ENCODE measurements around the gene TMEM119.
"Not testable (repeated sequence)": the region's sequence is repeated elsewhere in the genome, so short reads cannot be mapped to it uniquely, and the experiment has no call there.

The TMEM119 gene

DNA sequence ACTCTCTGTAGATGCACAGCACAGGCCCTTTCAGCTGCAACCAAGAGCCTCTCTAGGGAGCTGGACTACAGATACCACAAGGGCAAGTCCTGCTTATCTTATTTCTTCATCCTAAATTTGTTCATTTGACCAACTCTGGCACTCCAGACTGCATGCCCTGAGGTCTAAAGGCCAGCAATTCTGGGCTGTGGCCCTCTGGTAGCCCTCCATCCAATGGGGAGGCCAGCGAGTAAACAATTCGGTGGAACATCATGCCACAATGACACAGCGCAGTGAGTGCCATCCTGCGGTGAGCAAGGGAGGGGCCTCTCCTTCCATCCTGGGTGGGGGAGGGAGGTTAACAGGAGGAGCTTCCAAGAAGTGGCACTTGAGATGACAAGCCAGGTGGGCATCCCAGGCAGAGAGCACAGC lies 36.5 kb upstream of the TMEM119 start:
- DNase-seq (ENCODE audit: low read depth in 3 of 3), result no peak

DNA sequence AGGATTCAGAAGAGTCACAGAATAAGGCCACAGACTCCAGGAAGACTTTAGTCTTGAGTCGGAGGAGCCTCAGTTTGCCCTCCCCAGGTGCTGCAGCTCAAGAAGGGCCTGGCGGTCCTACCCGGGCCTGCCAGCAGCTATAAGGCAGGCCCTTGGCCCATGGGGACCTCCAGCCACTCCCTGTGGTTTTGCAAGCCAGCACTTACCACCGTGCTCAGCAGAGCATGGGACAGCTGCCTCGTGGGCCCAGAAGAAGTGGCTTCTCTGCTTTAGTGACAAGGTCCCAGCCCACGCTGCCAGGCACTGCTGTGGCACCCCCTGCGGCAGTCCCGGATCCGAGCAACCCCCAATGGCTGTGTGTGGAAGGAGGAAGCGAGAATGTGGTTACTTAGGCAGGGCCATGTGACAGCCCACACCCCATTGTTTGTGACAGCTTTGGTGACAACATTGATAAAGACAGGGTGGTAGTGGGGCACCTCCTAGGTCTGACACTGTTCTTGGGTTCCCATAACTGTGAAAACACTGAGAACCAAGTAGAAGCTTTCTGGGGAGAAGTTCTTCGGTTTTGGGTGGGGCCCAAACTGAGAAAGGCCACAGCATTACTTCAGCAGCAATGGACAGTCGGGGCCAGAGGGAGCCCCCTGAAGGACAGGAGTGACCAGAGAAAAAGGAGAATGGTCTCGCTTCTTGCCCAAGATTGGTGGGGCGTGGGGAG lies 35.8 kb upstream of the TMEM119 start, which contains the start of gene SELPLG:
Gene SELPLG (minus strand): TSS at position 361 of the 715 bp plus-strand sequence. CDS start 9,587 bp downstream, outside the sequence.
- DNase-seq (ENCODE audit: low read depth in 3 of 3), result peak; percentile 47 to 76 (median 66)

DNA sequence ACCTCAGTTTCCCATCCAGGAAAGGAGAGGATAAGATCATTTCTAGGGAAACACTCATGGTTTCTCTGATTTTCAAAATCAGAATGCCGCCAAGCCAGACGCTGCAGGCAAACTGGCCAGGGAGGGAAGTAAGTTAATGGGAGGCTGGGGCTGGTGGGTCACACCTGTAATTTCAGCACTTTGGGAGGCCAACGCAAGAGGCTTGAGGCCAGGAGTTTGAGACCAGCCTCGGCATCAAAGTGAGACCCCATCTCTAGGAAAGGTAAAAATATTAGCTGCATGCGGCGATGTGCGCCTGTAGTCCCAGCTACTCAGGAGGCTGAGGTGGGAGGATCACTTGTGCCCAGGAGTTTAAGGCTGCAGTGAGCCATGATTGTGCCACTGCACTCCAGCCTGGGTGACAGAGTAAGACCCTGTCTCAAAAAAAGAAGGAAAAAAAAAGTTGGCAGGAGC lies 35.2 kb upstream of the TMEM119 start:
- DNase-seq (ENCODE audit: low read depth in 3 of 3), result no peak

DNA sequence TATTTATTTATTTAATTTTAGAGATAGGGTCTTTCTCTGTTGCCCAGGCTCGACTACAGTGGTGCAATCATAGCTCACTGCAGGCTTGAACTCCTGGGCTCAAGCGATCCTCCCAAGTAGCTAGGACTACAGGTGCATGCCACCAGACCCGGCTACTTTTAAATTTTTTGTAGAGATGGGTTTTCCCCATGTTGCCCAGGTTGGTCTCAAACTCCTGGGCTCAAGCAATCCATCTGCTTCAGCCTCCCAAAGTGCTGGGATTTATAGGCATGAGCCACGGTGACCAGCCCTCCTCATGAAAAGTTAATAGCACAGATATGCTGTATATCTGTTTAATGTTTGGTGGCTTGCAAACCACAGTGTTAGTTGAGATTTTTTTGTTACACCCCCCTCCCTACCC lies 33.4 kb upstream of the TMEM119 start:
- not testable (repeated sequence) for DNase-seq (ENCODE audit: low read depth in 3 of 3)

DNA sequence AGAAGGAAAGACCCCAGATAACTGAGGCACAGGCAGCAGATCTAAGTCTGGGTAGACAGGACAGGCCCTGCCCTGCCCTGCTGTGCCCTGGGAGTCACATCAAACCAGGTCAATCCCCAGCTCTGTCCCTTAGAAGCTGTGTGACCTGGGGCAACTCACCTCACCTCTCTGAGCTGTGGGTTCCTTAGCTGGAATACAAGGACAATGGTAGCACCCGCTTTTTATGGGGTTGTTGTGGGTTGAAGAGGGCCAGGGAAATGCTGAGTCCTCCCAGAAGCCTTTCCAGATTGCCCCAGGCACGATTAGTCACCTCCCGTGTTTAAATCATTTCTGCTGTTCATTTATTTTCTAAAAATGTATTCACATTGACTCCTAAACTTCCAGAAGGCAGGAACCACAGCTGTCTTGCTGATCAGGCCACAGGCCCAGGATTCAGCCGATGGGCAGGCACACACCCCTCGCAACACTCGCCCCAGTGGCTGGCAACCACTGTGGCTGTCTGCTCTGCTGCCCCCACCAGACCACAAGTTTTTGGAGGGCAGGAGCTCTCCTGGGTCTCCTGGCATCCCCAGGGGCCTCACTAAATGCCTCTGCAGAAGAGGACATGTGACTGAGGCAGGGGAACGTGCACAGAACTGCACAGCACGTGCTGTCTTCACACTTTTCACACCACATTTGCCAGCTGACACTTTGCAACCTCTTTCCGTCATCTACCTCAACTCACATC lies 32.8 kb upstream of the TMEM119 start:
- DNase-seq (ENCODE audit: low read depth in 3 of 3), result no peak

DNA sequence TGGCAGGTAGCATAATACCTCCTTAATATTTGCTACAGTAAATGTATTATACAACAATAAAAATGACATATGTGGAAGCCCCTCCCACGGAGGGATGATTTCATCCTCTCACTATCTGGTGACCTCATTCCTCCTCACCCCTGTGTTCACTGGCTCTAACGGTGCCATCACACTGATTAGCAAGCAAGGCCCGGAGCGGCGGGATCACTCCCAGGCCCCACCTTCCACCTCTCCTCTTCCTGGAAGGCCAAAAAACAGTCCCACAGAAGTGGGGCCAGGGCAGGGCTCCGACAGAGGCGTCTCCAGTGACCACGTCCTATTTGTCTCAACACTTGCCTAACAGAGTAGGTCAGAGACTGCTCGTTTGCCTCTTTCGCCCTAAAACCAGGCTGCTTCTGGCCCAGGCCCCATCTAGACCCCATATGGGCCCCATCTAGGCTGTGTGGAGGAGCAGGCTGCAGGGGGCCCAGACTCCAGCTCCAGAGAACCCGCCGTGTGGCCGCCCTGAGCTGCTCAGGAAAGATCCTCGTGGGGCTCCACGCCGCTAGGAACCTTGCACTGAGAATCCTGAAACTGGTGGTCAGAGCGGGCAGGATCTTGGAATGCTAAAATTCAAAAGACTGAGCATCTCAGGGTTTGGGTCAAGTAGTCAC lies 32.1 kb upstream of the TMEM119 start:
- peak in 2 of 3 experiments; percentile 31 to 38 for DNase-seq (ENCODE audit: low read depth in 3 of 3)

DNA sequence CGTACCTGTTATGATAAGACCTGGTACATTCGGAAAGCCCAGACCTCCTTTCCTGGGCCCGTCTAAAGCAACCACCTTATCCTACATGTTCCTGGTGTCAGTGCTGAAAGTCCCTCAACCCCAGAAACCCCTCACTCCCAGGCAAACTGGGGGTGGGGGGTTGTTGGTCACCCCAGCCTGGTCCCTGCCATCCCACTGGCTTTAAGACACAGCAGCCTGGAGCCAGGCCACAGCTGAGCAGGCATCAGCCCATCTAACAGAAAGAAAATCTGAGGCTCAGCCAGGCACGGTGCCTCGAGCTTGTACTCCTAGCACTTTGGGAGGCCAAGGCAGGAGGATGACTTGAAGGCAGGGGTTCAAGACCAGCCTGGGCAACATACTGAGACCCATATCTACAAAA lies 31.3 kb upstream of the TMEM119 start:
- no peak for DNase-seq (ENCODE audit: low read depth in 3 of 3)

DNA sequence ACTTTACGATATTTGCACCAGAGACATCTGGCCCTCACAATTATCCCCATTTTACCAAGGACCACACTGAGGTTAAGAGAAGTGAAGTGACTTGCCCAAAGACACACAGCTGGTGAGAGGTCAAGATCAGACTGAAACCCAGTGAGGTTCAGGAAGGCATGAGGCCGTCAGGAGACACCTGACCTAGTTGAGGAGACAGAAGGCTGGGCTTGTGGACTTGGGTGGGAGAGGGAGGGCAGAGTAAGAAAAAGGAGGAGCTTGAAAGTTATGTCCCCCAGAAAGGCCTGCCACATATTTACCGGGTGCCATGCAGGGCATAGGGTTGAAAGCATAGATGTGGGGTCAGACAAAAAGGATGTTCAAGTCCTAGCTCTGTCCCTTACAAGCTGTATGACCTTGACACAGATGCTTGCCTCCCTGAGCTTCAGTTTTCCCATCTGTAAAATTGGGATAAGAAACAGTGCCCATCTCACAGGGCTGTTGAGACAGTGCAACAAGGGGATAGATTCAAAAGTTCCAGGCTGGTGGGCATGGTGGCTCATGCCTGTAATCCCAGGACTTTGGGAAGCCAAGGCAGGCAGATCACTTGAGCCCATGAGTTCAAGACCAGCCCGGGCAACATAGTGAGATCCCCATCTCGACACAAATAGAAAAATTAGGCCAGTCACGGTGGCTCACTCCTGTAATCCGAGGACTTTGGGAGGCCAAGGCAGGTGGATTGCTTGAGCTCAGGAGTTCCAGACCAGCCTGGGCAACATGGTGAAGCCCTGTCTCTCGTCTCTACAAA lies 29.4 kb upstream of the TMEM119 start:
- no peak for DNase-seq (ENCODE audit: low read depth in 3 of 3)

DNA sequence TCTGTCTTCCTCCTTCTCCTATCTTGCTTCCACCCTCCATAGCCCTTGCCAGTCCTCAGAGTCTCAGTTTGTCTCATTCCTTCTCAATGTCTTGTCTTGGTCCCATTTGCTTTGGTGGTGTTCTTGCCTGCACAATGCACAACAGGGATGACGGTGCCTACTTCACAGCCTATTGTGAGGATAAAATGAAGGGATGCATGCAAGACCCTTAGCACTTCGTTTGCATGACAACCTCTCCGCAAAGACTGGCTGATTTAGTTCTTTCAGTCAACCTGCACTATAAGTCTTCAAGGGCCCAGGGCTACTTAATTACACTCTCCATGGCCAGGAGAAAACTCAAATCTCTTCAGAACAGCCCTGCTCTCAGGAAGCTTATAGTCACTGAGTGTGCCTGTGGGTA lies 27.3 kb upstream of the TMEM119 start:
- no peak for DNase-seq (ENCODE audit: low read depth in 3 of 3)

DNA sequence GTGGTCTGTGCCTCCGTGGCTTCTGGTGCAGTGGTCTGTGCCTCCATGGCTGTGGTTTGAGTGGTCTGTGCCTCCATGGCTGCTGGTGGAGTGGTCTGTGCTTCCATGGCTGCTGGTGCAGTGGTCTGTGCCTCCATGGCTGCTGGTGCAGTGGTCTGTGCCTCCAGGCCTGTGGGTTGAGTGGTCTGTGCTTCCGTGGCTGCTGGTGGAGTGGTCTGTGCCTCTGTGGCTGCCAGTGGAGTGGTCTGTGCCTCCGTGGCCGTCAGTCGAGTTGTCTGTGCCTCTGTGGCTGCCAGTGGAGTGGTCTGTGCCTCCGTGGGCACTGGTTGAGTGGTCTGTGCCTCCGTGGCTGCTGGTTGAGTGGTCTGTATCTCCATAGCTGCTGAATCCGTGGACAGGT lies 25.7 kb upstream of the TMEM119 start:
- no peak for DNase-seq (ENCODE audit: low read depth in 3 of 3)

DNA sequence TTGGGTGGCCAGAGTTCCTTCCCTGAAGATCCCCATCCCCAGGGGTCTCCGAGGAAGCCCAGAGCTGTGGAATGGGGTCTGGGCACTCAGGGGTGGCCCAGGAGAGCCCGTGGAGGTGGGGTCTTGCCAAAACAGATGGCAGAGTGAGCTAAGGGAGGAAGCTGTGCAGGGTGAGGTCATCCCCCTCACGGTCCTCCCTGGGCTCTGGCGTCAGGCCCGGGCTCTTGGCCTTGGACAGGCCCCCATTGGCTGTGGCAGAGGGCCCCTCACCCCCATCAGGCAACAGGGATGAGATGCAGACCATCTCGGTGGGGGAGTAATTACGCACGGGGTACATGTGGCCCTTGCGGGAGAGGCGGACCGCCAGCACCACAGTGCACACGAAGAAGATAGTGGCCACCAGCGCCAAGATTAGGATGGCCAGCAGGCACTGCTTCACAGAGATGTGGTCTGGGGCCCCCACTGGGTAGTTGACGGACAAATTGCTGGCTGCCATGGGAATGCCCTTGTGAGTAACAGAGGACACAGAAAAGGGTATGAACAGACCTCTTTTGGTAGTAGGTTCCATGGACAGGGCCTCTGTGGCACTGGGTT lies 25.1 kb upstream of the TMEM119 start:
- DNase-seq (ENCODE audit: low read depth in 3 of 3), result no peak

DNA sequence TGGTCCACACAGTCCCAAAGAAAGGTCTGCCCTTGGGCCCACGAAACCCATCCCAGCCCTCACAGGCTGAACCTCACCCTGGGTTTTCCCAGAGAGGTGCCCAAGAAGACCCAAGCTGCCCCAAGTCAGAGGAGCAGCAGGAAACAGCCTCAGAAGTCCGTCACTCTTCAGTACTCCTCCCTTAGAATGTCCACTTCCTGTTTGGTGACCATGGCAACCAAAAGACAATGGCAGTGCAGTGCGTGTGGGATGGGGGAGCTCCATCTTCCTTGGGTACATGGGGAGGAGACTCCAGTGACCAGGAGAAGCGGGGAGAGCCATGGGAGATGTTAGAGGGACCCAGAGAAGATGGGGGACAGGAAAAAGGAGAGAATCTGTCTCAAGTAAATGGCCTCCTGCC lies 24.5 kb upstream of the TMEM119 start:
- no peak for DNase-seq (ENCODE audit: low read depth in 3 of 3)

DNA sequence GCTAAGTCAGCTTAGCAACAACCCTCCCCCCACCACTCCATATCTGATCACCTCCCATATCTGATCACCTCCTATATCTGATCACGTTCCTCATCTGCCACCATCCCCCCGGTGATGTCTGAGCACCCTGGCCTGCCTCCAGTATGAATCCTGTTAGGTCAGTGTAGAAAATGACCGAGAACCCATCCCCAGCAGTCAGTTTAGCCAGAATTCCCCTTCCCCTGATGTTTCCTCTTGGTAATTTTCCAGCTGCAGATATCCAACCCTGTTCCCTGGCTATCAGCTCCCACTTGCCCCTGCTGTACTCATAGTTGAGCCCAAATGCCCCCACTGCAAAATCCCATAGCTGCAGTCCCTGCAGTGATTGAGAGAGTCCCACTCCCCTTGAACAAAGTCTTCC lies 23.3 kb upstream of the TMEM119 start:
- no peak for DNase-seq (ENCODE audit: low read depth in 3 of 3)

DNA sequence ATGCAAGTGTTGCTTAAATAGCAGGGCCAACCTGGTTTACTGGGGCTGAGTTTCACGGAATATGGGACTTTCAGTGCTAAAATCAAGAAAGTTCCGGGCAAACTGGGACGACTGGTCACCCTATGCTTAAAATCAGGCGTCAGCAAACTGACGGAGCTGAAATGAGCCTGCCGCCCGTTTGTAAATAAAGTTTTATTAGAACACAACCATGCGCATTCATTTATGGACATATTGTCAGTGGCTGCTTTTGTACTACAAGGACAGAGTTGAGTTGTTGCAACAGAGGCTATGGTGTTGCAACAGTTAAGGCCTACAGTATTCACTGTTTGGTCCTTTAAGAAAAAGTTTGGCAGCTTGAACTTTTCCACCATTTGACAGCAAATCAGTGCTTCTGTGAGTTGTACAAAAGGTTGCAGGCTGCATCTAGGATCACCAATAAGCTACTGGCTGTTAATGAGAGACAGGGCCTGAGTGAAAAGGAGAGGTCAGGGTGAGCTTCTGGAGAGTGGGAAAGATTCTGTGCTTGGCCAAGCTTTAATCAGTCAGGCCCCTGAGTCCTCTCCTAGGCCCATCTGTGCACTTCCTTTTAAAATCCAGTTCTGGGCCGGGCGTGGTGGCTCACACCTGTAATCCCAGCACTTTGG lies 22.5 kb upstream of the TMEM119 start:
- DNase-seq (ENCODE audit: low read depth in 3 of 3), result no peak

DNA sequence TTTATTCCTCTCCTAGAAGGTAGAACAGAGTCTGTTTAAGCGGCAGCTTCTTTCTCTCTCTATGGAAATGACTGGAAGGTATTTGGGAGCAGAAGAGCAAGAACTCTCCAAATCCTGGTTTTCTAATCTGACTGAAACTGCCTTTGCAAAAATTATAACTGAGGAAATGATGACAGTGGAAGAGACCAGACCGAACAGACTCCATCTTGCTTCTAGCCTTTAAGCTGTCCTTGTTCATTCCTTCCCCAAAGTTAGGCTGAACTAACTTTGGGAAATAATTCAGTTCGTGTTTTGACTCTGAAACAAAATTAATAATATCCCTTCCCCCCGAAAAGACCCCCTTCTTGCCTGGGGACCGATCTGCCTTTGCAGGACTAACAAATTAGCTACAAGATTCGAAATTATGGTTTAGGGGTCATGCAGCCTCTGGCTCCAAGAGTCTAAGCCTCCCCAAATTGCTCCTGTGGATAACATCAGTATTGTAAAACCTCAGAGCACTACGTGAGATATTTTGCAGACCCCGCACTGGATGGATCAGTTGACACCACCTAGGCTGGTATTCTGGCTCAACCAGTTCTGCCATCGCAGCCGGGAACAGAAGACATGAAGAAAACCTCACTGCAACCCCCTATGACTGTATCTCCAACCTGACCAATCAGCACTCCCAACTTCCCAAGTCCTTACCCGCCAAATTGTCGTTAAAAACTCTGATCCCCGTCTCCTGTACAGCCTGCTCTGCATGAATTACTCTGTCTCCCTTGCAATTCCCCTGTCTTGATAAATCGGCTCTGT lies 21.7 kb upstream of the TMEM119 start:
- no peak for DNase-seq (ENCODE audit: low read depth in 3 of 3)

DNA sequence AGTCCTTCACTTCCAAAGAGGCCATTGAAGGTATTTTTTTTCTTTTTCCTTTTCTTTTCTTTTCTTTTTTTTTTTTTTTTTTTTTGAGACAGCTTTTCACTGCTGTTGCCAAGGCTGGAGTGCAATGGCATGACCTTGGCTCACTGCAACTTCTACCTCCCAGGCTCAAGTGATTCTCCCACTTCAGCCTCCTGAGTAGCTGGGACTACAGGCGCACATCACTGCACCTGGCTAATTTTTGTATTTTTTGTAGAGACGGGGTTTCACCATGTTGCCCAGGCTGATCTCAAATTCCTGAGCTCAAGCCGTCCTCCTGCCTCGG lies 21.0 kb upstream of the TMEM119 start:
- DNase-seq (ENCODE audit: low read depth in 3 of 3), result not testable (repeated sequence)

DNA sequence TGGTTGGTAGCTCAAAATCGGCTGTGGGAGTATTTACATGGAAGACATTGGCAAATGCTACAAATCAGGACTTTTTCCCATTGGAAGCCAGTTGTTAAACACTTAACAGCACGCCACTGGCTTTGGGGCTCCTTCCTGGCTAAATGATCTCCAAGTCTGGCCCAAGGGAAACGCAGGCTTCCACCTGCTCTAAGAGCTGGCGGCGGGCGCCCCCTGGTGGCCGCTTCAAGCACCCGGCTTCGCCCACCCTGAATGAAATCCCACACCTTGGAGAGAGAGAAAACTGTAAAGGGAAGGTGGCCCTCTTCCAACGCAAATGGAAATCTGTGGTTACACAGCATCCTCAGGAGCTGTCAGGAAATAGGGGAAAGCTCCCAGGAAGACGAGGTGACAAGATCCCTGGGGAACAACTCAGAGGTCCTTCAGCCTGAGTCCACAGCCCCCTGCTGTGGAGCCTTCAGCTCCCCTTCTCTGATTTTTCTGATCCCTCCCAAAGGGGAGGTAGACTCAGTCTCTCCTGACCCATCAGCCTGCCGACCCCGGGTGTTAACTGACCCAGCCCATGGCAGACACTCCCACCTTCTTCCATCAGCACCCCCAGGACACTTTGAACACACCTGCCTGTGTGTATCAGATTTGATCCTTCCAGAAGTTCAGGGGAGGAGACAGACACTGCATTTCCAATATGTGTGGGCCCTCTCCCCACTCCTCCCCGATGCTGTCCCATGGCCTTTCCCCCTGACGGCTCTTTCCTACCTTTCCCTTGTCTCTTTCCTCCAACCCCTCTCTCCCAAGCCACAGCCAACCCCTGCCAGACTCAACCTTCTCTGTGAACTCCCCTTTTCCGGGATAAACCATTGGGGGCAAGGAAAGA lies 20.4 kb upstream of the TMEM119 start:
- peak; percentile 57 to 67 (median 58) for DNase-seq (ENCODE audit: low read depth in 3 of 3)

DNA sequence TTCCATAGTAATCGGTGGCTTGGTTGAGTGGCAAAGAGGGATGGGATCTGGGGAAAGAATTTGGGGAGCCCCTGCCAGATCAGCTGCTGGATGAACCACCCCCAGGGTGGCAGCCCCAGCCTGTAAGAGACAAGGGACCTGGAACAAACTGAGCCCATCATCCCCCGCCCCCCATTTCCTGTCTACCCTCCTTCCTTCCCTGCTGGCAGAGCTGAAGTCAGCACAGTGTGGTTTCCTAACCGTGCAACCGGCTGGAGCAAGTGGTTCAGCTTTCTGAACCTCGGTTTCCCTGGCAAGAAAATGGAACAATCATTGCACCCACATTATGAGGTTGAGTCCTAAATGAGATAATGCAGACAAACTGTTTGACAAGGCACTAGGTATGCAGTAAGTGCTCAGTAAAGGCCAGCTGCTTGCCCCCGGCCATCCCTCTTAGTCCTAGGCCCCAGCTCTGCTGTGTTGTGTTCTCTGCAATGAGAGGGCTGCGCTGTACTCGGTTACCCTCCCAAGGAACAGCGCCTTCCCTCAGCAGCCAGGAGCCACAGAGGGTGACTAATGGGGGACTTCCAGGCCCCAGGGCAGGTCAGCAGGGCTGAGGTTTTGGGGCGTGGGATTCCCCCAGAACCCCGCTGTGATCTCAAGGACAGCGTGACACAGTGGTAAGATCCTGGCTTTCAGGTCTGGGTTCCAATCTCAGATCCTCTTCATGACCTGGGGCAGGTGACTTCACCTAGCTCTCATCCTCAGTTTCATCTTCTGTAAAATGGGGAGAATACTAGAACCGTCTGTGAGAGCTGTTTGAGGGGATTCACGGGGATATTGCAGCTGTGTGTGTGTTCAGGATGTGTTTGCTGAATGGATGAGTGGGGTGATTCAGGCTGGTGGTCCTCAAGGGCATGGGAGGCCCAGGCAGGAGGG lies 19.3 kb upstream of the TMEM119 start:
- DNase-seq (ENCODE audit: low read depth in 3 of 3), result peak; percentile 39 to 71 (median 61)

All from stimulated activated CD4-positive, alpha-beta T cell treated with anti-CD3 and anti-CD28 coated beads, TNF-alpha, amount 100 ng/mL, for 4 hours (primary cell).